ENCODE results near the gene RFX2.

RFX2 gene

GRCh38 chr19:5950741-5951140 lies 159.6 kb downstream of the RFX2 start:
- Histone ChIP-seq H3K27ac (no peak overlapping the region), H3K27me3 (no peaks in the 10 kb centered on the region), H3K4me3 (ENCODE audit: low read depth in 1 of 2, low read length in 1 of 2) (no peak overlapping the region), H3K9me3 (no peaks in the 10 kb centered on the region), H3K36me3 (peaks cover 12% of the 10 kb centered on the region), H3K4me1 (ENCODE audit: control insufficient read depth in 1 of 2, insufficient read depth in 1 of 2, low read depth in 1 of 2, low read length in 1 of 2) (peaks cover 44 to 52% of the 10 kb centered on the region in 2 experiments)
- TF ChIP-seq CTCF (IDR thresholded peaks at IDR 0.05), result no peak

GRCh38 chr19:5949792-5950305 lies 160.5 kb downstream of the RFX2 start:
- no peak for TF ChIP-seq CTCF (IDR thresholded peaks at IDR 0.05)
- Histone ChIP-seq H3K4me1 (ENCODE audit: control insufficient read depth in 1 of 2, insufficient read depth in 1 of 2, low read depth in 1 of 2, low read length in 1 of 2) (peaks cover 44 to 52% of the 10 kb centered on the region in 2 experiments), H3K36me3 (peaks cover 12% of the 10 kb centered on the region), H3K9me3 (no peaks in the 10 kb centered on the region), H3K27me3 (no peaks in the 10 kb centered on the region), H3K27ac (no peak overlapping the region), H3K4me3 (ENCODE audit: low read depth in 1 of 2, low read length in 1 of 2) (no peak overlapping the region)

GRCh38 chr19:5948752-5949564 lies 161.3 kb downstream of the RFX2 start:
- no peaks in the 10 kb centered on the region for H3K9me3 ChIP-seq
- peak overlapping the region; percentile 96 for H3K27ac ChIP-seq
- peaks cover 44 to 46% of the 10 kb centered on the region in 2 experiments for H3K4me1 ChIP-seq (ENCODE audit: control insufficient read depth in 1 of 2, insufficient read depth in 1 of 2, low read depth in 1 of 2, low read length in 1 of 2)
- H3K4me3 ChIP-seq (ENCODE audit: low read depth in 1 of 2, low read length in 1 of 2), result no peak overlapping the region
- peaks cover 12% of the 10 kb centered on the region for H3K36me3 ChIP-seq
- H3K27me3 ChIP-seq, result no peaks in the 10 kb centered on the region
- TF ChIP-seq CTCF (IDR thresholded peaks at IDR 0.05), result no peak

- Histone ChIP-seq H3K4me1 (ENCODE audit: control insufficient read depth in 1 of 2, insufficient read depth in 1 of 2, low read depth in 1 of 2, low read length in 1 of 2) (peaks cover 31 to 34% of the 10 kb centered on the region in 2 experiments), H3K9me3 (no peaks in the 10 kb centered on the region), H3K36me3 (peaks cover 21% of the 10 kb centered on the region)
Measured at GRCh38 chr19:5947435-5947834, 162.9 kb downstream of the RFX2 start.

GRCh38 chr19:5943623-5944022 lies 166.7 kb downstream of the RFX2 start:
- Histone ChIP-seq H3K27ac (no peak overlapping the region), H3K36me3 (peaks cover 39% of the 10 kb centered on the region), H3K27me3 (no peaks in the 10 kb centered on the region), H3K9me3 (no peaks in the 10 kb centered on the region), H3K4me1 (ENCODE audit: control insufficient read depth in 1 of 2, insufficient read depth in 1 of 2, low read depth in 1 of 2, low read length in 1 of 2) (peaks cover 19% of the 10 kb centered on the region in 2 experiments), H3K4me3 (ENCODE audit: low read depth in 1 of 2, low read length in 1 of 2) (no peak overlapping the region)
- TF ChIP-seq CTCF (IDR thresholded peaks at IDR 0.05), result no peak

More at GRCh38 chr19:5947435-5947834, 162.9 kb downstream of the RFX2 start:
- no peak for TF ChIP-seq CTCF (IDR thresholded peaks at IDR 0.05)
- Histone ChIP-seq H3K4me3 (ENCODE audit: low read depth in 1 of 2, low read length in 1 of 2) (peak overlapping the region; percentile 55 to 56), H3K27ac (peak overlapping the region; percentile 96), H3K27me3 (no peaks in the 10 kb centered on the region)
